Nephron (organoid): ENCODE measurements around the gene FRY.

ENCODE experiments used
- H3K27ac Mint-ChIP-seq, 3 experiments: 2 replicates each; pipeline ENCODE4 v1.8.0; 2020; ENCODE audit warnings: mixed read lengths in 3 of 3, mild to moderate bottlenecking in 2 of 3, moderate library complexity in 1 of 3
- H3K27me3 Mint-ChIP-seq: 2 replicates; pipeline ENCODE4 v1.8.0; 2021; ENCODE audit warnings: low read depth, mild to moderate bottlenecking, moderate library complexity, mixed read lengths
- H3K36me3 Mint-ChIP-seq: 2 replicates; pipeline ENCODE4 v1.8.0; 2020; ENCODE audit warnings: low read depth, mixed read lengths
- H3K4me1 Mint-ChIP-seq: 2 replicates; pipeline ENCODE4 v1.8.0; 2020; ENCODE audit warnings: mixed read lengths
- H3K4me3 Mint-ChIP-seq, 3 experiments: 2 replicates each; pipeline ENCODE4 v1.8.0; 2020; ENCODE audit warnings: mild to moderate bottlenecking in 3 of 3, mixed read lengths in 3 of 3, moderate library complexity in 2 of 3
- H3K9me3 Mint-ChIP-seq: 2 replicates; pipeline ENCODE4 v1.8.0; 2020; ENCODE audit warnings: mixed read lengths
- CTCF ChIP-seq, 3 experiments: fragments of 200-600 bp; sonication (generic); IDR thresholded peaks; one replicate each; pipeline ENCODE4 v1.5.0; 2021; ENCODE audit warnings: antibody characterized with exemption in 3 of 3; ENCODE audit not compliant: unreplicated experiment in 3 of 3

FRY gene

GRCh38 chr13:32139251-32139650 lies 107.7 kb downstream of the FRY start:
- H3K27ac Mint-ChIP-seq: no peak overlapping the region
- no peaks in the 10 kb centered on the region for H3K27me3 Mint-ChIP-seq
- no peak for TF ChIP-seq CTCF (IDR thresholded peaks at IDR 0.05; ENCODE audit: unreplicated experiment in 3 of 3)
- no peak overlapping the region for H3K4me3 Mint-ChIP-seq
- H3K9me3 Mint-ChIP-seq: no peaks in the 10 kb centered on the region
- no peaks in the 10 kb centered on the region for H3K36me3 Mint-ChIP-seq
- H3K4me1 Mint-ChIP-seq: peaks cover 29% of the 10 kb centered on the region

GRCh38 chr13:32140109-32140508 lies 108.5 kb downstream of the FRY start:
- Mint-ChIP-seq H3K4me1 (peaks cover 22% of the 10 kb centered on the region), H3K9me3 (no peaks in the 10 kb centered on the region), H3K4me3 (no peak overlapping the region), H3K27ac (no peak overlapping the region), H3K36me3 (no peaks in the 10 kb centered on the region), H3K27me3 (no peaks in the 10 kb centered on the region)
- no peak for TF ChIP-seq CTCF (IDR thresholded peaks at IDR 0.05; ENCODE audit: unreplicated experiment in 3 of 3)

- Mint-ChIP-seq H3K36me3 (no peaks in the 10 kb centered on the region), H3K4me1 (peaks cover 17% of the 10 kb centered on the region), H3K9me3 (no peaks in the 10 kb centered on the region), H3K27ac (no peak overlapping the region), H3K4me3 (no peak overlapping the region), H3K27me3 (no peaks in the 10 kb centered on the region)
- TF ChIP-seq CTCF (IDR thresholded peaks at IDR 0.05; ENCODE audit: unreplicated experiment in 3 of 3): no peak
Observed at GRCh38 chr13:32141462-32141861, 109.9 kb downstream of the FRY start.

- Mint-ChIP-seq H3K4me1 (peaks cover 12% of the 10 kb centered on the region), H3K27me3 (no peaks in the 10 kb centered on the region), H3K9me3 (no peaks in the 10 kb centered on the region), H3K4me3 (no peak overlapping the region), H3K36me3 (no peaks in the 10 kb centered on the region), H3K27ac (no peak overlapping the region)
- TF ChIP-seq CTCF (IDR thresholded peaks at IDR 0.05; ENCODE audit: unreplicated experiment in 3 of 3): no peak
Observed at GRCh38 chr13:32142115-32142514, 110.5 kb downstream of the FRY start.

GRCh38 chr13:32142956-32143375 lies 111.4 kb downstream of the FRY start:
- Mint-ChIP-seq H3K27ac (peak overlapping the region in 2 of 3 experiments; percentile 12 to 37), H3K36me3 (no peaks in the 10 kb centered on the region), H3K4me3 (no peak overlapping the region), H3K9me3 (no peaks in the 10 kb centered on the region), H3K27me3 (no peaks in the 10 kb centered on the region), H3K4me1 (peaks cover 15% of the 10 kb centered on the region)
- TF ChIP-seq CTCF (IDR thresholded peaks at IDR 0.05; ENCODE audit: unreplicated experiment in 3 of 3): no peak

- Mint-ChIP-seq H3K4me1 (peaks cover 26% of the 10 kb centered on the region), H3K9me3 (no peaks in the 10 kb centered on the region), H3K27ac (peak overlapping the region in 1 of 3 experiments; percentile 56), H3K27me3 (no peaks in the 10 kb centered on the region), H3K4me3 (no peak overlapping the region), H3K36me3 (no peaks in the 10 kb centered on the region)
- TF ChIP-seq CTCF (IDR thresholded peaks at IDR 0.05; ENCODE audit: unreplicated experiment in 3 of 3): no peak
Observed at GRCh38 chr13:32147193-32147592, 115.6 kb downstream of the FRY start.
